GM12872 (cell line): Measurements from ENCODE around the gene GPRASP2.

ENCODE experiments used
- TF ChIP-seq, protein P1 (sequence below): IDR thresholded peaks from 3 replicates; pipeline ENCODE4 v1.5.1; 2011; ENCODE audit warnings: low read depth, mild to moderate bottlenecking, low read length, moderate library complexity; ENCODE audit not compliant: insufficient read depth

Gene GPRASP2

DNA sequence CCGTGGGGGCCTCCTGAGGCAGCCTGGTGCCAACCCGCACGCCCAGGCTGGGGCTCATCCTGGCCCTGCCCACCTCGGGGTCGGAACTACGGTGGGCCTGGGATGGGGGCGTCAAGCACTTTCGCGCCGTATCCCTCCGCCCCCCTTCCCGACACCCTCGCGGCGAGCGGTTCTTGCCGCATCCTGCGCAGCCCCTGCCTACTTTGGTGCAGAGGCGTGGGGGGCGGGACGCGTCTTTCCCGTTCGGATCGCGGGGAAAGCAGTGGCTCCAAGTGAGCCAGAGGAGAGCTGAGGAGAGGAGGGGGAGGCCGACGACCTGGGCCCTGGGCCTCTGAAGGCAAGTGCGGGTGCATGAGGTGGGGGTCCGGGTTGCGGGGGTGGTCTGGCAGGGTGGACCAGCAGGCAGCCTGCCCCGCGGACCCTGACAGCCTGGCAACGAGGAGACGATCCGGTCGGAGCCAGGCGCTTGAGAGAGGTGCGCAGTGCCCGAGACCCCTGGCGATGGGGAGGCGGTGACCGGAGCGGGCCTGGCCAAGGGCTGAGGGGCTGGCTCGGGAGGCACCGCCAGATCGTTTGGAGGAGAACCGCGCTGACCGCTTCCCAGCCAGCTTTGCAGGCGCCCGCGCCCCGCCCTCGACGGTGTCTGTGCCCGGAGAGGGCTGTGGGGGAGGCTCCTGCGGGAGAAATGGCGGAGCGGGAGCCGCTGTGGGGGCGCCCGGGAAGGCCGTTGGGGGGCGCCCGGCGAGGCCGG, at the start of gene GPRASP2:
GPRASP2 (plus strand) TSS at position 233 of the 751 bp plus-strand sequence. CDS start 2,422 bp downstream, outside the sequence.
- TF ChIP-seq, protein P1, sequence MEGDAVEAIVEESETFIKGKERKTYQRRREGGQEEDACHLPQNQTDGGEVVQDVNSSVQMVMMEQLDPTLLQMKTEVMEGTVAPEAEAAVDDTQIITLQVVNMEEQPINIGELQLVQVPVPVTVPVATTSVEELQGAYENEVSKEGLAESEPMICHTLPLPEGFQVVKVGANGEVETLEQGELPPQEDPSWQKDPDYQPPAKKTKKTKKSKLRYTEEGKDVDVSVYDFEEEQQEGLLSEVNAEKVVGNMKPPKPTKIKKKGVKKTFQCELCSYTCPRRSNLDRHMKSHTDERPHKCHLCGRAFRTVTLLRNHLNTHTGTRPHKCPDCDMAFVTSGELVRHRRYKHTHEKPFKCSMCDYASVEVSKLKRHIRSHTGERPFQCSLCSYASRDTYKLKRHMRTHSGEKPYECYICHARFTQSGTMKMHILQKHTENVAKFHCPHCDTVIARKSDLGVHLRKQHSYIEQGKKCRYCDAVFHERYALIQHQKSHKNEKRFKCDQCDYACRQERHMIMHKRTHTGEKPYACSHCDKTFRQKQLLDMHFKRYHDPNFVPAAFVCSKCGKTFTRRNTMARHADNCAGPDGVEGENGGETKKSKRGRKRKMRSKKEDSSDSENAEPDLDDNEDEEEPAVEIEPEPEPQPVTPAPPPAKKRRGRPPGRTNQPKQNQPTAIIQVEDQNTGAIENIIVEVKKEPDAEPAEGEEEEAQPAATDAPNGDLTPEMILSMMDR: no peak

DNA sequence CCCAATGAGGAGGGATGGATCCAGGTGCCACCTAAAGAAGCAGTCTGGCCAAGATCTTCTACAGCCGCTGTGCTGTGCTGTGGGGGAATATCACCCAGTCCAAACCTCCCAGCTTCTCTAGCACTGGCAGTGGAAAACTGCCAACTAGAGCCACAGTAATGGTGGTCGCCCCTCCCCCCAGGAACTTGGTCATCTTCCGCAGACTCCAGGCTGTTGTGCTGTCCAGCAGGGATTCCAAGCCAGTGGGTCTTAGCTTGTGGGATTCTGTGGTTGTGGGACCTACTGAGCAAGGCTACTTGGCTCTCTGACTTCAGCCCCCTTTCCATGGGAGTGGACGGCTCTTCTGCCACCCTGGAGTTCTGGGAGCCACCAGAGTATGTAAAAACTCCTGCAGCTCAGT, 42.7 kb upstream of the GPRASP2 start:
- TF ChIP-seq, protein P1: no peak

DNA sequence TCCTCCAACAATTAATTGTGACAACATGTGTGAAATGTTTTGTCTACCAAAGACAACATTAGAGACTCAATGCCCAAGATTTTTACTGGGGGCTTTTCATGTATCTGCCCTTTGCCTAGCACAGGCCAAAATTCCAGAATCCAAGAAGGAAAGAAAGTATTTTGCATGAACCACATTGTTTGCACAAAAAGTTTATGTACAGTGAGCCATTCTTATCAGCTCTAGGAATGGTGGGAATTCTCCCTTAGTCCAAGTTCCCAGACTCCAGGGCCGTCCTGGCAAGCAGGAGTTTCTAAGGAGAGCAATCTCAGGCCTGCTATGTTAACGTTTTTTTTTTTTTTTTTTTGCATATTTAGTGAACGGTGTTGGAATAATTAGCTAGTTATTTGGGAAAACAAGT, 39.4 kb upstream of the GPRASP2 start:
- TF ChIP-seq, protein P1: no peak

DNA sequence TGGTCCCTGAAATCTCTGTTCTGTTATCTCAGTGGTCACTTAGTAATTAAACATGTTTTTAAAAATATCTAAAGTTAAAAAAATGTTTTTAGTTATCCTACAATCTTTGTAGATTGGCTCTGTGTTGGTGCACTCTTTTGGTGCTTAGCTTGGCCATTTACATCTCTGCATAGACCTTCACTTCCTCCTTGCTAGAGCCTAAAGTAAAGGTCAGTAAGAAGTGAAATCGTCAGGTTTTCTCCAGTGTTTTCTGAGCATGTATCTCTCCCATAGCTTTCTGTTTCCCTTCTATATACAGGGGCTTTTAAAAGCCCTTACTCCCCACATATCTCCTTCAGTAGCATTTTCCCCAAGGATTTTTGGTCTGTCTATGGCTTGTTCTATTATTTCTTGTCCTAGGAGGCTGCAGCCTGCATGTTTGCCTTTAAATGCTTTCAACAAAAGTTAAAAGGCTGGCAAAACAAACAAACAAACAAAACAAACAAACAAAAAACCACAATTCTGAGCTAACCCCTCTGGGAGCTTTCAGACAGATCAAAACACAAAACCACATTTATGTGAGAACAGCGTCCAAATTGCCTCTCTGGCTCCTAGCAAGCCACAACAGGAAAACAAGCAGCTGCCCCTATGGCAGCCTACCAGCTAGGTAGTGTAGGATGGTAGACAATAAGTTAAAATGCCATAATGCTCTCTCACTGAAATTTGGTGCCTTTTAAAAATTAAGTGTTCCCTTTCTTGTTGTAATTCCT, 27.3 kb upstream of the GPRASP2 start:
- TF ChIP-seq, protein P1: no peak

DNA sequence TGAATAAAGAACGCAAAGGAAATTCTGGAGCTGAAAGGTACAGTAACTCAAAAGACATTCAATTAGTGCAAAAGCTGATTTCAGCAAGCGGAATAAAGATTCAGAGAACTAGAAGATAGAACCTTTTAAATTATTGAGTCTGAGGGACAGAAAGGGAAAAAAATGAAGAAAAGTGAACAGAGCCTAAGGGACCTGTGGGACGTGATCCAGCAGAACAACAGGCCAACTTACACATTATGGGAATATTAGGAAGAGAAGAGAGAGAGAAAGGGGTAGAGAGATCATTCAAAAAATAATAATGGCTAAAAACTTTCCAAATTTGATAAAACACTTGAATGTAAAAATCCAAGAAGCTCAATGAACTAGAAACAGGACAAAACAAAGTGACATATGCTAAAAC, 17.5 kb upstream of the GPRASP2 start:
- TF ChIP-seq, protein P1: no peak

DNA sequence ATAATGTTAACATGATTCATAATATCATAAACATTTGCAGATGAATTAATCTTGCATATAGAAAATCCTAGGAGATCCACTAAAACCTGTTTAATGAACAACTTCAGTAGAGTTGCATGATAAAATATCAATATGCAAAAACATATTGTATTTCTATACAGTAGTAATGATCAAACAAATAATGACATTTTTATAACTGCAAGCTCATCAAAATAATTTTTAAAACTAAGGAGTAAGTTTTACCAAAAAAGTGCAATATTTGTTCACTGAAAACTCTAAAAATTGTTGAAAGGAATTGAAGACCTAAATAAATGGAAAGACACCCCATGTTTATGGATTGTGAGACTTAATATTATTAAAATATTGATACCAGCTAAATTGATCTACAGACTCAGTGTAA, 15.9 kb upstream of the GPRASP2 start:
- TF ChIP-seq, protein P1: no peak

DNA sequence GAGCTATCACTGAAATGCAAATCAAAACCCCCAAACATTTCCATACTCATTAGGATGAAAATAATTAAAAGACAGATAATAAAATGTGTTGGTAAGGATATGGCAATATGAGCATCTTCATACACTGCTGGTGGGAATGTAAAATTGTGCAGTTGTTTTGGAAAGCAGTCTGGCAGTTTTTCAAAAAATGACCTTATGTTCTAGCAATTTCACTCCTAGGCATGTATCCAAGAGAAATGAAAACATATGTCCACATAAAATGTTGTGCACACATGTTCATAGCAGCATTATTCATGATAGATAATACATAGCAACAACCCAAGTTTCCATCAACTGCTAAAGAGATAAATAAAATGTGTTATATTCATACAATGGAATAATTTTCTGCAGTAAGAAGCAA, 14.8 kb upstream of the GPRASP2 start:
- TF ChIP-seq, protein P1: no peak
